HCT116 (cell line): ENCODE data around the gene ANGPTL3. TPM values are rescaled to one million over a fixed set of nuclear protein-coding genes. Genes with fewer than 3 reads are reported as not detected.

Experiments
- ATAC-seq: fragments of 200-7000 bp; cut with Tn5 transposase; 2 replicates; pipeline ENCODE4 v1.9.1; 2020; ENCODE audit warnings: mild to moderate bottlenecking, moderate library complexity
- BruUV-seq: library from RNA; stranded (reverse); fragments of 400-500 nt; replicated peaks from 2 replicates; lab custom pipeline; 2021; lab: Mats Ljungman, UMichigan
- CTCF ChIA-PET: fragments of 300-600 bp; sonication (Branson Sonifier 250); formaldehyde crosslinking; loops from one replicate; lab custom pipeline; 2021; ENCODE audit warnings: antibody characterized with exemption; lab: Charles Lee
- POLR2A ChIA-PET: fragments of 300-600, 350-600 bp; sonication (Branson Sonifier 250); formaldehyde crosslinking; loops from one replicate; lab custom pipeline; 2021; ENCODE audit warnings: antibody characterized with exemption; lab: Charles Lee
- RAD21 ChIA-PET, 2 experiments: fragments of 300-600 bp; sonication (Branson Sonifier 250); formaldehyde crosslinking; loops; one replicate each; lab custom pipeline; 2023; ENCODE audit warnings: low total read pairs in 2 of 2; ENCODE audit not compliant: uncharacterized antibody in 2 of 2, unreplicated experiment in 2 of 2, low non-redundant PET in 1 of 2; lab: Charles Lee
- DNase-seq: peaks from one replicate; pipeline ENCODE4 v3.0.0-alpha.2; 2010; ENCODE audit warnings: low read depth, low spot score
- H2AFZ ChIP-seq: fragments of 200-600 bp; shearing (Covaris generic), sonication (generic); 2 replicates; pipeline ENCODE4 v1.6.1; 2017; ENCODE audit warnings: low read depth, mixed run types, mixed read lengths, antibody characterized with exemption, low read length; ENCODE audit not compliant: poor library complexity, severe bottlenecking
- H3K27ac ChIP-seq: 2 replicates; pipeline ENCODE4 v1.5.1; 2012; ENCODE audit warnings: low read depth, low read length
- H3K27me3 ChIP-seq: fragments of 200-600 bp; sonication (generic); 2 replicates; pipeline ENCODE4 v1.6.1; 2016; ENCODE audit warnings: mixed run types, low read length, mixed read lengths; ENCODE audit not compliant: insufficient read depth
- H3K36me3 ChIP-seq, 2 experiments: fragments of 200-500 bp in 1 of 2; fragments of 200-600 bp in 1 of 2; sonication (Bioruptor generic) in 1 of 2; sonication (generic) in 1 of 2; 2 replicates each; pipeline versions ENCODE4 v1.5.1 to v1.6.1; 2014 to 2016; ENCODE audit warnings: low read length in 2 of 2, inconsistent platforms in 1 of 2, mixed read lengths in 1 of 2, mixed run types in 1 of 2; ENCODE audit not compliant: insufficient read depth in 2 of 2, control insufficient read depth in 1 of 2
- H3K4me1 ChIP-seq, 2 experiments: fragments of 200-600 bp in 1 of 2; sonication (generic) in 1 of 2; 2 replicates each; pipeline versions ENCODE4 v1.5.1 to v1.6.1; 2012 to 2017; ENCODE audit warnings: low read length in 2 of 2, inconsistent platforms in 1 of 2, mild to moderate bottlenecking in 1 of 2, mixed read lengths in 1 of 2, mixed run types in 1 of 2, moderate library complexity in 1 of 2; ENCODE audit not compliant: insufficient read depth in 2 of 2, control insufficient read depth in 1 of 2
- H3K4me2 ChIP-seq: fragments of 200-600 bp; sonication (generic); 2 replicates; pipeline ENCODE4 v1.6.1; 2017; ENCODE audit warnings: mixed run types, low read length, mixed read lengths
- H3K4me3 ChIP-seq, 2 experiments: fragments of 200-600 bp in 1 of 2; sonication (generic) in 1 of 2; replicated peaks in 1 of 2; 2 replicates each; pipeline ENCODE4 v1.5.1; 2011 to 2016; ENCODE audit warnings: low read length in 2 of 2, control low read depth in 1 of 2, low read depth in 1 of 2, mild to moderate bottlenecking in 1 of 2, mixed read lengths in 1 of 2, mixed run types in 1 of 2
- H3K79me2 ChIP-seq: fragments of 200-600 bp; sonication (generic); 2 replicates; pipeline ENCODE4 v1.6.1; 2017; ENCODE audit warnings: mild to moderate bottlenecking, mixed run types, low read length, moderate library complexity, mixed read lengths; ENCODE audit not compliant: insufficient read depth
- H3K9ac ChIP-seq: fragments of 200-600 bp; sonication (generic); 2 replicates; pipeline ENCODE4 v1.6.1; 2016; ENCODE audit warnings: low read length, mixed read lengths
- H3K9me2 ChIP-seq: fragments of 200-600 bp; sonication (generic), shearing (Covaris generic); 2 replicates; pipeline ENCODE4 v1.6.1; 2017; ENCODE audit warnings: mixed run types, mild to moderate bottlenecking, moderate library complexity; ENCODE audit not compliant: insufficient read depth
- H3K9me3 ChIP-seq, 2 experiments: fragments of 200-500 bp in 1 of 2; fragments of 200-600 bp in 1 of 2; sonication (Bioruptor generic) in 1 of 2; sonication (generic) in 1 of 2; 2 replicates each; pipeline ENCODE4 v1.6.1; 2014 to 2017; ENCODE audit warnings: low read length in 2 of 2, mixed read lengths in 2 of 2, inconsistent platforms in 1 of 2, low read depth in 1 of 2, mild to moderate bottlenecking in 1 of 2, mixed run types in 1 of 2, moderate library complexity in 1 of 2; ENCODE audit not compliant: control insufficient read depth in 1 of 2, insufficient read depth in 1 of 2
- H4K20me1 ChIP-seq: fragments of 200-600 bp; sonication (generic), shearing (Covaris generic); 2 replicates; pipeline ENCODE4 v1.6.1; 2017; ENCODE audit warnings: mixed run types, mild to moderate bottlenecking, moderate library complexity; ENCODE audit not compliant: insufficient read depth
- CEBPB ChIP-seq: IDR thresholded peaks from 2 replicates; pipeline ENCODE4 v1.6.1; 2012; ENCODE audit warnings: low read depth
- ELF1 ChIP-seq: IDR thresholded peaks from 2 replicates; pipeline ENCODE4 v1.6.1; 2012; ENCODE audit warnings: low read depth, borderline replicate concordance
- FOSL1 ChIP-seq: IDR thresholded peaks from 2 replicates; pipeline ENCODE4 v1.6.1; 2012; ENCODE audit warnings: low read depth
- JUND ChIP-seq: IDR thresholded peaks from 2 replicates; pipeline ENCODE4 v1.6.1; 2012
- POLR2AphosphoS5 ChIP-seq: IDR thresholded peaks from 2 replicates; pipeline ENCODE4 v1.6.1; 2011; ENCODE audit warnings: mild to moderate bottlenecking, low read depth, low read length, moderate library complexity
- RAD21 ChIP-seq: IDR thresholded peaks from 2 replicates; pipeline ENCODE4 v1.6.1; 2012; ENCODE audit warnings: low read depth, mild to moderate bottlenecking
- SIN3A ChIP-seq: IDR thresholded peaks from 2 replicates; pipeline ENCODE4 v1.6.1; 2012; ENCODE audit warnings: low read depth
- SP1 ChIP-seq: IDR thresholded peaks from 2 replicates; pipeline ENCODE4 v1.6.1; 2012; ENCODE audit warnings: low read depth
- SRF ChIP-seq: IDR thresholded peaks from 2 replicates; pipeline ENCODE4 v1.6.1; 2012; ENCODE audit warnings: low read depth
- YY1 ChIP-seq: IDR thresholded peaks from 2 replicates; pipeline ENCODE4 v1.6.1; 2011; ENCODE audit warnings: low read length, low read depth, moderate library complexity, mild to moderate bottlenecking; ENCODE audit not compliant: insufficient replicate concordance; ENCODE audit errors: extremely low read depth
- ZFX ChIP-seq: fragments of 450-650 bp; IDR thresholded peaks from 2 replicates; pipeline ENCODE4 v1.6.1; 2017
- intact Hi-C: fragments of 100-400 bp; cut with micrococcal nuclease; formaldehyde crosslinking; loops from 2 replicates; pipeline ENCODE4 v1.10.0; 2022
- total RNA-seq: library from RNA; stranded (reverse); gene quantifications from one replicate; pipeline ENCODE4 v1.2.1, GENCODE V29; 2021; ENCODE audit not compliant: unreplicated experiment
- TF ChIP-seq, protein P1 (sequence below): IDR thresholded peaks from 2 replicates; pipeline ENCODE4 v1.6.1; 2012
- TF ChIP-seq, protein P2 (sequence below): IDR thresholded peaks from 2 replicates; pipeline ENCODE4 v1.6.1; 2012; ENCODE audit warnings: low read depth
- TF ChIP-seq, protein P3 (sequence below): IDR thresholded peaks from 2 replicates; pipeline ENCODE4 v1.6.1; 2012

ANGPTL3 gene
- total RNA-seq, 1 experiment from 2014 or later = 0.07 TPM

DNA sequence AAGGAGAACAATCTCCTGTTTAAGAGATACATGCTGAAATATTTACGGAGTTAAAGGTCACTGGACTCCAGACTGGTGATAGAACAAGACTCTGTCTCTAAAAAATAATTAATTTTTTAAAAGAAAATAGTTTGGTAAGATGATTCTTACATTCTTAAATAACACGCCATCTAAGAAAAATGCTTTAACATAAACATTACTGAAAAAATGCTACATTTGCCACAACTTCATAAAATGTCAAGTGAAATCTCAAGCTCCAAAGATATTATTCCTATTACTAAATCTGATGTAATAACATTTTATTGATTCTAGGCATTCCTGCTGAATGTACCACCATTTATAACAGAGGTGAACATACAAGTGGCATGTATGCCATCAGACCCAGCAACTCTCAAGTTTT, 4.1 kb downstream of the ANGPTL3 start:
- TF ChIP-seq, protein P1, sequence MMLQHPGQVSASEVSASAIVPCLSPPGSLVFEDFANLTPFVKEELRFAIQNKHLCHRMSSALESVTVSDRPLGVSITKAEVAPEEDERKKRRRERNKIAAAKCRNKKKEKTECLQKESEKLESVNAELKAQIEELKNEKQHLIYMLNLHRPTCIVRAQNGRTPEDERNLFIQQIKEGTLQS = no peak
- TF ChIP-seq, protein P2, sequence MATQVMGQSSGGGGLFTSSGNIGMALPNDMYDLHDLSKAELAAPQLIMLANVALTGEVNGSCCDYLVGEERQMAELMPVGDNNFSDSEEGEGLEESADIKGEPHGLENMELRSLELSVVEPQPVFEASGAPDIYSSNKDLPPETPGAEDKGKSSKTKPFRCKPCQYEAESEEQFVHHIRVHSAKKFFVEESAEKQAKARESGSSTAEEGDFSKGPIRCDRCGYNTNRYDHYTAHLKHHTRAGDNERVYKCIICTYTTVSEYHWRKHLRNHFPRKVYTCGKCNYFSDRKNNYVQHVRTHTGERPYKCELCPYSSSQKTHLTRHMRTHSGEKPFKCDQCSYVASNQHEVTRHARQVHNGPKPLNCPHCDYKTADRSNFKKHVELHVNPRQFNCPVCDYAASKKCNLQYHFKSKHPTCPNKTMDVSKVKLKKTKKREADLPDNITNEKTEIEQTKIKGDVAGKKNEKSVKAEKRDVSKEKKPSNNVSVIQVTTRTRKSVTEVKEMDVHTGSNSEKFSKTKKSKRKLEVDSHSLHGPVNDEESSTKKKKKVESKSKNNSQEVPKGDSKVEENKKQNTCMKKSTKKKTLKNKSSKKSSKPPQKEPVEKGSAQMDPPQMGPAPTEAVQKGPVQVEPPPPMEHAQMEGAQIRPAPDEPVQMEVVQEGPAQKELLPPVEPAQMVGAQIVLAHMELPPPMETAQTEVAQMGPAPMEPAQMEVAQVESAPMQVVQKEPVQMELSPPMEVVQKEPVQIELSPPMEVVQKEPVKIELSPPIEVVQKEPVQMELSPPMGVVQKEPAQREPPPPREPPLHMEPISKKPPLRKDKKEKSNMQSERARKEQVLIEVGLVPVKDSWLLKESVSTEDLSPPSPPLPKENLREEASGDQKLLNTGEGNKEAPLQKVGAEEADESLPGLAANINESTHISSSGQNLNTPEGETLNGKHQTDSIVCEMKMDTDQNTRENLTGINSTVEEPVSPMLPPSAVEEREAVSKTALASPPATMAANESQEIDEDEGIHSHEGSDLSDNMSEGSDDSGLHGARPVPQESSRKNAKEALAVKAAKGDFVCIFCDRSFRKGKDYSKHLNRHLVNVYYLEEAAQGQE = no peak
- no peak for TF ChIP-seq SRF
- DNase-seq = no peak
- no TSS peak for BruUV-seq

GRCh38 chr1:62608905-62609304, 11.6 kb downstream of the ANGPTL3 start:
- Histone ChIP-seq H3K27ac (no peak overlapping the region), H3K9ac (no peak overlapping the region), H3K36me3 (no peaks in the 10 kb centered on the region), H3K4me1 (no peaks in the 10 kb centered on the region), H3K79me2 (no peaks in the 10 kb centered on the region), H3K9me2 (no peaks in the 10 kb centered on the region), H3K9me3 (no peaks in the 10 kb centered on the region)
- no peak for DNase-seq
- TF ChIP-seq FOSL1 = no peak
- no peak for TF ChIP-seq CEBPB
- TF ChIP-seq YY1 = no peak
- no peak for TF ChIP-seq SIN3A
- TF ChIP-seq RAD21 = no peak
- no peak for TF ChIP-seq ZFX
- no peak for TF ChIP-seq POLR2AphosphoS5
- TF ChIP-seq, protein P3, sequence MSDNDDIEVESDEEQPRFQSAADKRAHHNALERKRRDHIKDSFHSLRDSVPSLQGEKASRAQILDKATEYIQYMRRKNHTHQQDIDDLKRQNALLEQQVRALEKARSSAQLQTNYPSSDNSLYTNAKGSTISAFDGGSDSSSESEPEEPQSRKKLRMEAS = no peak
- no peak for TF ChIP-seq ELF1
- TF ChIP-seq JUND = no peak
- no peak for TF ChIP-seq SP1
- TF ChIP-seq, protein P2 = no peak
- TF ChIP-seq, all 23 proteins: peak for 0
- no peaks in the 10 kb centered on the region for H3K27me3 ChIP-seq
- no peaks in the 10 kb centered on the region for H4K20me1 ChIP-seq
- POLR2A ChIA-PET = no interaction called here
- CTCF ChIA-PET = no interaction called here
- RAD21 ChIA-PET = no interaction called here
- BruUV-seq = no TSS peak
- intact Hi-C loops = no loop called here
- H3K4me2 ChIP-seq = no peak overlapping the region
- H3K4me3 ChIP-seq = no peak overlapping the region
- ATAC-seq = no peak
- H2AFZ ChIP-seq = no peak overlapping the region

More for the DNA sequence above, 4.1 kb downstream of the ANGPTL3 start:
- Histone ChIP-seq H3K9me2 (no peaks in the 10 kb centered on the region), H3K27me3 (no peaks in the 10 kb centered on the region), H3K4me2 (no peak overlapping the region), H3K4me1 (no peaks in the 10 kb centered on the region), H3K27ac (no peak overlapping the region), H3K9ac (no peak overlapping the region), H3K36me3 (no peaks in the 10 kb centered on the region), H3K79me2 (no peaks in the 10 kb centered on the region), H3K9me3 (no peaks in the 10 kb centered on the region), H2AFZ (no peak overlapping the region), H4K20me1 (no peaks in the 10 kb centered on the region), H3K4me3 (no peak overlapping the region)
- no peak for ATAC-seq
- POLR2A ChIA-PET = no interaction called here
- RAD21 ChIA-PET = no interaction called here
- intact Hi-C loops = no loop called here
- CTCF ChIA-PET = no interaction called here
